D721Med (cell line): ENCODE data around the gene EAF1.
"Not testable (repeated sequence)": the region's sequence is repeated elsewhere in the genome, so short reads cannot be mapped to it uniquely, and the experiment has no call there.

Experiments
- DNase-seq: peaks from one replicate; pipeline ENCODE4 v3.0.0; 2011; ENCODE audit warnings: low spot score; ENCODE audit not compliant: insufficient read length
- FAIRE-seq: peaks from 2 replicates; lab custom pipeline; 2011; peaks lifted over from hg19 to GRCh38; lab: Jason Lieb, UNC
- TF ChIP-seq, protein P1 (sequence below): IDR thresholded peaks from 2 replicates; pipeline ENCODE4 v1.5.1; 2012; ENCODE audit warnings: mild to moderate bottlenecking, control low read depth; ENCODE audit not compliant: insufficient read depth; ENCODE audit errors: missing control alignments

Gene EAF1

DNA sequence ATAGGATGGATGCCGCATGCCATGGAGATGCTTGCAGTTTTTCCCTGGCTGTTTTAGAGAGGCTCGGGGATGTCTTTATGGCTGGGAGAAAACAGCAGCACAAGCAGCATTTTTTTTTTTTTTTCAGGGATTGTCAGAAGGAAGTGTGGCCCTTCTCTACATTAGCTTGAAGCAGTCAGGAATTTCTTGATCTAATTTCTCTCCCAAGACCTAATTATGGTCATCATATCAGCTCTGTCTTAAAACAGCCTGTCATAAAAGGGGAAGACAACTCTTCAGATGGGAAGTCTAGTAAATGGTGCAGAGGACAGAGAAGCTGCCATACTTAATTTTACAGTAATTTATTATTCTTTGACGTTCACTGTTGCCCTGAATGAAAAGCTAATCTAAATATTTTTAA, 44.5 kb downstream of the EAF1 start:
- TF ChIP-seq, protein P1, sequence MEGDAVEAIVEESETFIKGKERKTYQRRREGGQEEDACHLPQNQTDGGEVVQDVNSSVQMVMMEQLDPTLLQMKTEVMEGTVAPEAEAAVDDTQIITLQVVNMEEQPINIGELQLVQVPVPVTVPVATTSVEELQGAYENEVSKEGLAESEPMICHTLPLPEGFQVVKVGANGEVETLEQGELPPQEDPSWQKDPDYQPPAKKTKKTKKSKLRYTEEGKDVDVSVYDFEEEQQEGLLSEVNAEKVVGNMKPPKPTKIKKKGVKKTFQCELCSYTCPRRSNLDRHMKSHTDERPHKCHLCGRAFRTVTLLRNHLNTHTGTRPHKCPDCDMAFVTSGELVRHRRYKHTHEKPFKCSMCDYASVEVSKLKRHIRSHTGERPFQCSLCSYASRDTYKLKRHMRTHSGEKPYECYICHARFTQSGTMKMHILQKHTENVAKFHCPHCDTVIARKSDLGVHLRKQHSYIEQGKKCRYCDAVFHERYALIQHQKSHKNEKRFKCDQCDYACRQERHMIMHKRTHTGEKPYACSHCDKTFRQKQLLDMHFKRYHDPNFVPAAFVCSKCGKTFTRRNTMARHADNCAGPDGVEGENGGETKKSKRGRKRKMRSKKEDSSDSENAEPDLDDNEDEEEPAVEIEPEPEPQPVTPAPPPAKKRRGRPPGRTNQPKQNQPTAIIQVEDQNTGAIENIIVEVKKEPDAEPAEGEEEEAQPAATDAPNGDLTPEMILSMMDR, result no peak
- DNase-seq, result no peak
- no peak for FAIRE-seq

DNA sequence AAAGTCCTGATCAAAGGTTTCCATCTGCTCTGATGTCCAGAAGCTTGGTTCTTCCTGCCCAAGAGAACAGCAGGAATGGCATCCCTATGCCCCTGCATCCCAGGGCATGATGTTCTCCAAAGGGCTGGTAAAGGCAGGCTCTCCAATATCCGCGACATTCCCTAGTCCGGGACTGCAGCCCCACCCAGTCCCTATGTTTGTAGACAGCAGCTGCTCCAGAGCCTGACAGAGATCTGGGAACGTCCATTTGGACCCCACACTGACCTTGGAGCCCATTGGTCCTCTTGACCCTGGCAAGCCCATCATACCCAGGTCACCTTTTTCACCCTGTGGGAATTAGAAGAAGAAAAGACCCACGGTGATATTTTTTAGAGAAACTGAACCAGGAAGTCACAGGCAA, 47.8 kb downstream of the EAF1 start:
- TF ChIP-seq, protein P1, result no peak
- DNase-seq (no peak), FAIRE-seq (no peak)

DNA sequence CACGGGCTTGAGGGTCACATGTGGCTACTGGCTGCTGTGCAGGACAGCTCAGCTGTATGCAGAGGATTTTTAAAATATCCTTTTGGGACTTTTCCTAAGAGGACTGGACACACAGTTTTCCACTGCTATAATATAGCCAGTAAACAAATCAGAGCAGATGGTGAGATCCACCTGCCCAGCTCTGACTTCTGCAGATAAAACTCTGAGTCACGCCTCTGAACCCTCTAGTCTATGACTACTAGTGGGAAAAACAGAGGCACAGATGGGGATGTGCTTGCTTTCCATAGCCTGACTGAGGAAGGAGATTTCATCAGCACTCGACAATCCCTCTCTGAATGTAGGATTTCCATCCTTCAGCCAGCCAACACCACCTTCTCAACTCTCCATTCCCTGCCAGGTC, 49.0 kb downstream of the EAF1 start:
- TF ChIP-seq, protein P1, result no peak
- no peak for DNase-seq
- no peak for FAIRE-seq

DNA sequence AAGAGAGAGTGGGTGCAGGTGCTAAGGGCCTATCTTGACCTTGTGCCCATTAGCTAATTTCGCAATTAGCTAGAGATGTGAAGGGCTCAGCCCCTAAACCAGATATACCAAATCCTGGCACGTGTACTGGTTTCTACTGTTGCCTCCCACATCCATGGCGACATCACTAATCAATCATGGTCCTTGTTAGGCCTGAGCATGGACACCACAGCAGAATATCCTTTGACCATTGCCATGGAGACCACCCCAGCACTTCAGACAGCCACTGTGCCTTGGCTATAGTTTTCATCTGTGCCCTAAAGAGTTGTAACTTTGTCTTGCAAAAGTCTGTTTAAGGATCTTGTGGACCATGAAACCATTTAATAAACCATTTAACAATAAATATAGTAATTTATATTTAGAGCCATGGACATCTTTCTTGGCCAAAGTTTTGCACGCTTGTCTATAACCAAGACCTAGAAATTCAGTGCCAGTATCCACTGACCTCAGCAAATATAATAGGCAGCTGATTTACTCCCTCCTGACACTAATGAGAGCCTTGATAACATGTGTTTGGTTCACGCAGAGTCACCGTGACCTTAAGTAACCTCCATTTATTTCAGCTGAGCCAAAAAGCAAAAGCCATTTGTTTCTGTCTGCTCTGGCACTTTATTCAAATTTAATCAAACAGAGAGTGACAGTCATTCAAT, 50.7 kb downstream of the EAF1 start:
- DNase-seq, result no peak
- no peak for FAIRE-seq
- TF ChIP-seq, protein P1, result no peak

DNA sequence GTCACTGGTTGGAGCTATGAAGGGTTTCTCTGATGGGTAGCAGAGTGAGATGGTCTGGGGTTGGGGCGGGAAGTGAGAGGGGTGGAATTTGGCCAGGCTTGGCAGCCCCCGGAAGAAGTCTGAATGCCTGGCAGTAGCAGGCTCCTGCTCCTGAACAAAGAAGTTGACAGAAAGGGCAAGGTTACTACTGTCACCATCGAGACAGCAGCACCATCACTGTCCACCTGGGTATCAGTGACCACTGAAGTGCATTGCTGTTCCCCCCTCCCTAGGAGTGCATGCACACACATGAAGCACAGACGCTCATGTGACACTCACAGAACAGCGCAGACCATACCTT, 51.2 kb downstream of the EAF1 start:
- no peak for DNase-seq
- TF ChIP-seq, protein P1, result no peak
- FAIRE-seq, result no peak

DNA sequence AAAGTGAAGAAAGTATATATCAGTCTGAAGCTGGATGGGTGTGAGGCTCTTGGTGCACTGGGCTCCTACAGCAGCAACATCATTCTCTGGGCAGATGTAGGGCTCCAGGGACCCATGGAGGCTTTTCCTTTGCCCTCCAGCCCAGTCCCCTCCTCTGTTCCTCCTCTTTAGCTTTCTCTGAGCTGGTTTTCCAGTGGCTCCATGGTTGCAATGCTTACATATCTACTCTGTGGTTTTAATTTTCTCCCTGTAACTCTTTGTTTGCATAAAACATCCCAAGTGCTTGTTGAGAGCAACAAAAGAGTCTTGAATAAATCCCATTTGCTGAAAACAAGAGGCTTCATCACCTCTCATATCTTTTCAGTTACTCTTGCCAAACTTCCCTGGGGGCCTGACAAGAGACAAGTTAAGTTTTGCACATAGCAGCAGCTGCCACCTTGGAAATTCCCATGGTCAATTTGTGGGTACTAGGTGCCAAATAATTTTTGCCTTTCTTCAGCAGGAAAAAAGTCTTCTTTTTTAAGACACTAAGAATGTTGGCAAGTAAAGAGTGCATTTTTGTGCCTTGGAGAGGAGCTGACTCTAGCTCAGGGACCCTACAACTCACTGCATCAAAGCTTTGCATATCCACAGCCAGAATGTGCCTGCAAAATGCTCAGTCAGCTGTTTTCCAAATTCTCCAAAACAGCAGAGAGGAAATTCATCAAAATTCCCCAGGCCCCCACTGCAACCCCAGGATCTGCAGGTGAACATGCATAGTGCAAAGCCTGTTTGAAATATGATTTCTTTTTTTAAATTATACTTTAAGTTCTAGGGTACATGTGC, 52.2 kb downstream of the EAF1 start:
- no peak for FAIRE-seq
- TF ChIP-seq, protein P1, result no peak
- DNase-seq, result no peak

DNA sequence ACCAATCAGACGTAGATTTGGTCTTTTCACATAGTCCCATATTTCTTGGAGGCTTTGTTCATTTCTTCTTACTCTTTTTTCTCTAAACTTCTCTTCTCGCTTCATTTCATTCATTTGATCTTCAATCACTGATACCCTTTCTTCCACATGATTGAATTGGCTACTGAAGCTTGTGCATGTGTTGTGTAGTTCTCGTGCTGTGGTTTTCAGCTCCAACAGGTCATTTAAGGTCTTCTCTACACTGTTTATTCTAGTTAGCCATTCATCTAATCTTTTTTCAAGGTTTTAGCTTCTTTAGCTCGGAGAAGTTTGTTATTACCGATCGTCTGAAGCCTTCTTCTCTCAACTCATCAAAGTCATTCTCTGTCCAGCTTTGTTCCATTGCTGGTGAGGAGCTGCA, 57.2 kb downstream of the EAF1 start:
- not testable (repeated sequence) for DNase-seq, FAIRE-seq
